GM20000 (cell line): Measurements from ENCODE around the gene HTR1D.
"Not testable (repeated sequence)": the region's sequence is repeated elsewhere in the genome, so short reads cannot be mapped to it uniquely, and the experiment has no call there.

Experiments
- DNase-seq: peaks from one replicate; pipeline ENCODE4 v3.0.0; 2012; ENCODE audit warnings: low spot score
- CTCF ChIP-seq: IDR thresholded peaks from 2 replicates; pipeline ENCODE4 v1.5.1; 2012; ENCODE audit warnings: mild to moderate bottlenecking, control low read depth; ENCODE audit errors: extremely low read depth, missing control alignments

Gene HTR1D

GRCh38 chr1:23217421-23218115 lies at the start of gene HTR1D:
HTR1D (minus strand) TSS chr1:23217502; CDS start chr1:23194219, 23,283 bp downstream.
- no peak for TF ChIP-seq CTCF
- no peak for DNase-seq

GRCh38 chr1:23263380-23263887 lies 46.1 kb upstream of the HTR1D start:
- no peak for TF ChIP-seq CTCF
- no peak for DNase-seq

- DNase-seq, result not testable (repeated sequence)
Observed at GRCh38 chr1:23258082-23258481, 40.8 kb upstream of the HTR1D start.

- not testable (repeated sequence) for DNase-seq
Observed at GRCh38 chr1:23257371-23257770, 40.1 kb upstream of the HTR1D start.

GRCh38 chr1:23254584-23254983 lies 37.3 kb upstream of the HTR1D start:
- TF ChIP-seq CTCF, result no peak

GRCh38 chr1:23251812-23252211 lies 34.5 kb upstream of the HTR1D start:
- no peak for DNase-seq
- TF ChIP-seq CTCF, result no peak

More at GRCh38 chr1:23254584-23254983, 37.3 kb upstream of the HTR1D start:
- DNase-seq, result no peak

GRCh38 chr1:23249787-23250454 lies 32.6 kb upstream of the HTR1D start:
- no peak for TF ChIP-seq CTCF
- no peak for DNase-seq

GRCh38 chr1:23247276-23247675 lies 30.0 kb upstream of the HTR1D start:
- TF ChIP-seq CTCF, result no peak
- no peak for DNase-seq
